ENCODE results near the gene CDKN2A. TPM values are rescaled to one million over a fixed set of nuclear protein-coding genes. Genes with fewer than 3 reads are reported as not detected.

The CDKN2A gene
- total RNA-seq, 1 experiment from 2014 or later: not detected

GRCh38 chr9:21931428-21931827 is 62.8 kb downstream of the CDKN2A start:
- H3K9me3 ChIP-seq (ENCODE audit: control insufficient read depth, insufficient read depth, low read depth, low read length): no peaks in the 10 kb centered on the region
- no peak for ATAC-seq
- H3K36me3 ChIP-seq (ENCODE audit: control insufficient read depth, insufficient read depth, low read length): no peaks in the 10 kb centered on the region
- no TSS peak for BruUV-seq (replicated peaks)
- no peak overlapping the region for H3K27ac ChIP-seq (ENCODE audit: low read length)
- no peak for DNase-seq (ENCODE audit: low read depth, low spot score)
- TF ChIP-seq SIN3A (IDR thresholded peaks at IDR 0.05; ENCODE audit: borderline replicate concordance, insufficient read depth, low read depth, low read length) (no peak), POLR2AphosphoS5 (IDR thresholded peaks at IDR 0.05; ENCODE audit: low read depth, low read length) (no peak), REST (IDR thresholded peaks at IDR 0.05; ENCODE audit: insufficient read depth in 1 of 2, low read depth in 2 of 2, low read length in 1 of 2) (no peak), CTCF (IDR thresholded peaks at IDR 0.05) (no peak)
- intact Hi-C loops (cut with micrococcal nuclease; ENCODE audit: unreplicated experiment): no loop called here
- no peaks in the 10 kb centered on the region for H3K27me3 ChIP-seq (ENCODE audit: control insufficient read depth, insufficient read depth, low read length)
- in situ Hi-C loops (cut with HindIII; ENCODE audit: low pct_unique_long_range_greater_than_20kb, low sequenced_read_pairs): no loop called here
- POLR2A ChIA-PET: no interaction called here
- H3K4me1 ChIP-seq (ENCODE audit: control insufficient read depth, insufficient read depth, low read length): no peaks in the 10 kb centered on the region
- CTCF ChIA-PET: no interaction called here
- H3K4me3 ChIP-seq (ENCODE audit: low read depth in 2 of 2, low read length in 2 of 2): no peak overlapping the region

- DNase-seq (ENCODE audit: low read depth, low spot score) (no peak), ATAC-seq (no peak)
- Histone ChIP-seq H3K36me3 (ENCODE audit: control insufficient read depth, insufficient read depth, low read length) (no peaks in the 10 kb centered on the region), H3K4me3 (ENCODE audit: low read depth in 2 of 2, low read length in 2 of 2) (no peak overlapping the region), H3K4me1 (ENCODE audit: control insufficient read depth, insufficient read depth, low read length) (no peaks in the 10 kb centered on the region), H3K27me3 (ENCODE audit: control insufficient read depth, insufficient read depth, low read length) (no peaks in the 10 kb centered on the region), H3K9me3 (ENCODE audit: control insufficient read depth, insufficient read depth, low read depth, low read length) (no peaks in the 10 kb centered on the region), H3K27ac (ENCODE audit: low read length) (no peak overlapping the region)
- ChIA-PET CTCF (no interaction called here), POLR2A (no interaction called here)
- no TSS peak for BruUV-seq (replicated peaks)
- TF ChIP-seq POLR2AphosphoS5 (IDR thresholded peaks at IDR 0.05; ENCODE audit: low read depth, low read length): no peak
- TF ChIP-seq TCF7L2 (IDR thresholded peaks at IDR 0.05; ENCODE audit: low read depth, low read length): no peak
- TF ChIP-seq SIN3A (IDR thresholded peaks at IDR 0.05; ENCODE audit: borderline replicate concordance, insufficient read depth, low read depth, low read length): no peak
- no peak for TF ChIP-seq REST (IDR thresholded peaks at IDR 0.05; ENCODE audit: insufficient read depth in 1 of 2, low read depth in 2 of 2, low read length in 1 of 2)
- TF ChIP-seq CTCF (IDR thresholded peaks at IDR 0.05): no peak
- intact Hi-C loops (cut with micrococcal nuclease; ENCODE audit: unreplicated experiment): no loop called here
- in situ Hi-C loops (cut with HindIII; ENCODE audit: low pct_unique_long_range_greater_than_20kb, low sequenced_read_pairs): no loop called here
These were observed 66.4 kb downstream of the CDKN2A start for GRCh38 chr9:21927752-21928151.

Data from Panc1 (cell line).